ENCODE data around the gene ASMTL.
"Not testable (repeated sequence)": the region's sequence is repeated elsewhere in the genome, so short reads cannot be mapped to it uniquely, and the experiment has no call there.

Gene ASMTL

GRCh38 chrX:1433646-1434357, 18.9 kb downstream of the ASMTL start:
- DNase-seq (ENCODE audit: low spot score): no peak

GRCh38 chrX:1430451-1430850, 22.3 kb downstream of the ASMTL start:
- no peak for DNase-seq (ENCODE audit: low spot score)

- DNase-seq (ENCODE audit: low spot score): no peak
Measured at GRCh38 chrX:1427756-1428155, 25.0 kb downstream of the ASMTL start.

GRCh38 chrX:1426321-1426720, 26.4 kb downstream of the ASMTL start:
- DNase-seq (ENCODE audit: low spot score): not testable (repeated sequence)

GRCh38 chrX:1425381-1425780, 27.3 kb downstream of the ASMTL start:
- no peak for DNase-seq (ENCODE audit: low spot score)

GRCh38 chrX:1424147-1424851, 28.4 kb downstream of the ASMTL start:
- no peak for DNase-seq (ENCODE audit: low spot score)

- no peak for DNase-seq (ENCODE audit: low spot score)
Measured at GRCh38 chrX:1423215-1423614, 29.5 kb downstream of the ASMTL start.

GRCh38 chrX:1422135-1422465, 30.6 kb downstream of the ASMTL start:
- DNase-seq (ENCODE audit: low spot score): no peak

GRCh38 chrX:1421433-1422134, 31.1 kb downstream of the ASMTL start:
- no peak for DNase-seq (ENCODE audit: low spot score)

- DNase-seq (ENCODE audit: low spot score): peak; percentile 4
Measured at GRCh38 chrX:1420371-1420770, 32.3 kb downstream of the ASMTL start.

GRCh38 chrX:1419545-1420355, 33.0 kb downstream of the ASMTL start:
- no peak for DNase-seq (ENCODE audit: low spot score)

- no peak for DNase-seq (ENCODE audit: low spot score)
Measured at GRCh38 chrX:1418901-1419544, 33.7 kb downstream of the ASMTL start.

- peak; percentile 3 for DNase-seq (ENCODE audit: low spot score)
Measured at GRCh38 chrX:1417921-1418771, 34.6 kb downstream of the ASMTL start.

- no peak for DNase-seq (ENCODE audit: low spot score)
Measured at GRCh38 chrX:1416965-1417760, 35.5 kb downstream of the ASMTL start.

- no peak for DNase-seq (ENCODE audit: low spot score)
Measured at GRCh38 chrX:1416327-1416784, 36.4 kb downstream of the ASMTL start.

- no peak for DNase-seq (ENCODE audit: low spot score)
Measured at GRCh38 chrX:1412551-1413161, 40.1 kb downstream of the ASMTL start.

- no peak for DNase-seq (ENCODE audit: low spot score)
Measured at GRCh38 chrX:1411326-1411725, 41.4 kb downstream of the ASMTL start.

- no peak for DNase-seq (ENCODE audit: low spot score)
Measured at GRCh38 chrX:1407035-1407434, 45.7 kb downstream of the ASMTL start.

GRCh38 chrX:1405769-1406168, 46.9 kb downstream of the ASMTL start:
- not testable (repeated sequence) for DNase-seq (ENCODE audit: low spot score)

Data from iPS-NIHi11 (cell line).